Measurements from ENCODE around the gene KLHL7. TPM values are rescaled to one million over a fixed set of nuclear protein-coding genes. Genes with fewer than 3 reads are reported as not detected.

Gene KLHL7
- total and polyA plus RNA-seq, 9 of the 15 experiments (the other 6 are each of a cell fraction or from before 2014, with no cell fraction given): 4.2 to 63.1 (median 32.3) TPM

DNA sequence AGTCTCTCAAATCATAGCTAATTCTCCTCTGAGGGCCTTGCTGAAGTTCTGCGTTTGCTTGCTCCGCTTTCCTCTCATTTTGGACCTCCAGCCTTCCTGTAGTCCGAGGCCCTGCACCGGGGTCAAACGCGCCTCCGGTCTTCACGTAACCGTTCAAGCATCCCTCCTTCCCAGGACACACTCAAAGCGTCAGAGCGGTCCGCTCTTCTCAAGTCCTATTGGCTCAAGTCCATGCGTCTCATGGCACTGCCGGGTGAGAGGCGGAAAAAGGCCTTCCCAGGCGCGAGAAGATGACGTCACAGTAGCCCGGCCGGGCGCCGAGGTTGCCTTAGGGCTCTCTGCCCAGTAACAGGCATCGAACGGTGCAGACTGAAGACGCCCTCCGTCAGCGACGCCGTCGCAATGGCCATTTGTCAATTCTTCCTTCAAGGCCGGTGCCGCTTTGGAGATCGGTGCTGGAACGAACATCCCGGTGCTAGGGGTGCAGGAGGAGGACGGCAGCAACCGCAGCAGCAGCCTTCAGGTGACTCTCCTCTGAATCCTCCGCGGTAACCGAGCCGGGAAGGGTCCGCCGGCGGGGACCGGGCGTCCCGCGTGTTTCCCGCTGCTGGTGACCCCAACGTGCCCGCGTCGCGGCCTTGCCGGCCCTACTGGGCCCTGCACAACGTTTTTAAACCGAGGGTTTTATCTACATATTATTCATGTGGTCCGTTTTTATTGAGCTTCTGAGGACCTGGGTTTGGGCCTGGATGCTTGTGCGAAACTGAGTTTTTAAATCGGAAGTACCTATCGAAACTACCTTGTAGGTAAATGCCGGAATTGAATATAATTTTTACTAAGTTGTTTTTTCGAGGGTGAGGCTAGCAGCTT lies 76.3 kb downstream of the KLHL7 start, which contains the start of gene NUP42 (continued):
- TF ChIP-seq HCFC1 (IDR thresholded peaks at IDR 0.05; ENCODE audit: low read depth, low read length): peak; percentile 79
- TF ChIP-seq ZNF133 (CRISPR knock-in tag; IDR thresholded peaks at IDR 0.05): no peak
- TF ChIP-seq, protein P1, sequence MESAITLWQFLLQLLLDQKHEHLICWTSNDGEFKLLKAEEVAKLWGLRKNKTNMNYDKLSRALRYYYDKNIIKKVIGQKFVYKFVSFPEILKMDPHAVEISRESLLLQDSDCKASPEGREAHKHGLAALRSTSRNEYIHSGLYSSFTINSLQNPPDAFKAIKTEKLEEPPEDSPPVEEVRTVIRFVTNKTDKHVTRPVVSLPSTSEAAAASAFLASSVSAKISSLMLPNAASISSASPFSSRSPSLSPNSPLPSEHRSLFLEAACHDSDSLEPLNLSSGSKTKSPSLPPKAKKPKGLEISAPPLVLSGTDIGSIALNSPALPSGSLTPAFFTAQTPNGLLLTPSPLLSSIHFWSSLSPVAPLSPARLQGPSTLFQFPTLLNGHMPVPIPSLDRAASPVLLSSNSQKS (CRISPR knock-in tag; IDR thresholded peaks at IDR 0.05): no peak
- peak; percentile 90 for TF ChIP-seq JUNB (CRISPR knock-in tag; conservative IDR thresholded peaks at IDR 0.05)
- no peak for TF ChIP-seq PHB2 (IDR thresholded peaks at IDR 0.05; ENCODE audit: low read depth)
- TF ChIP-seq ERF (CRISPR knock-in tag; IDR thresholded peaks at IDR 0.05): no peak
- peak; percentile 96 for TF ChIP-seq ELF1 (tag; IDR thresholded peaks at IDR 0.05)
- TF ChIP-seq, protein P2, sequence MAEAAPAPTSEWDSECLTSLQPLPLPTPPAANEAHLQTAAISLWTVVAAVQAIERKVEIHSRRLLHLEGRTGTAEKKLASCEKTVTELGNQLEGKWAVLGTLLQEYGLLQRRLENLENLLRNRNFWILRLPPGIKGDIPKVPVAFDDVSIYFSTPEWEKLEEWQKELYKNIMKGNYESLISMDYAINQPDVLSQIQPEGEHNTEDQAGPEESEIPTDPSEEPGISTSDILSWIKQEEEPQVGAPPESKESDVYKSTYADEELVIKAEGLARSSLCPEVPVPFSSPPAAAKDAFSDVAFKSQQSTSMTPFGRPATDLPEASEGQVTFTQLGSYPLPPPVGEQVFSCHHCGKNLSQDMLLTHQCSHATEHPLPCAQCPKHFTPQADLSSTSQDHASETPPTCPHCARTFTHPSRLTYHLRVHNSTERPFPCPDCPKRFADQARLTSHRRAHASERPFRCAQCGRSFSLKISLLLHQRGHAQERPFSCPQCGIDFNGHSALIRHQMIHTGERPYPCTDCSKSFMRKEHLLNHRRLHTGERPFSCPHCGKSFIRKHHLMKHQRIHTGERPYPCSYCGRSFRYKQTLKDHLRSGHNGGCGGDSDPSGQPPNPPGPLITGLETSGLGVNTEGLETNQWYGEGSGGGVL (CRISPR knock-in tag; IDR thresholded peaks at IDR 0.05): no peak
- TF ChIP-seq, protein P3, sequence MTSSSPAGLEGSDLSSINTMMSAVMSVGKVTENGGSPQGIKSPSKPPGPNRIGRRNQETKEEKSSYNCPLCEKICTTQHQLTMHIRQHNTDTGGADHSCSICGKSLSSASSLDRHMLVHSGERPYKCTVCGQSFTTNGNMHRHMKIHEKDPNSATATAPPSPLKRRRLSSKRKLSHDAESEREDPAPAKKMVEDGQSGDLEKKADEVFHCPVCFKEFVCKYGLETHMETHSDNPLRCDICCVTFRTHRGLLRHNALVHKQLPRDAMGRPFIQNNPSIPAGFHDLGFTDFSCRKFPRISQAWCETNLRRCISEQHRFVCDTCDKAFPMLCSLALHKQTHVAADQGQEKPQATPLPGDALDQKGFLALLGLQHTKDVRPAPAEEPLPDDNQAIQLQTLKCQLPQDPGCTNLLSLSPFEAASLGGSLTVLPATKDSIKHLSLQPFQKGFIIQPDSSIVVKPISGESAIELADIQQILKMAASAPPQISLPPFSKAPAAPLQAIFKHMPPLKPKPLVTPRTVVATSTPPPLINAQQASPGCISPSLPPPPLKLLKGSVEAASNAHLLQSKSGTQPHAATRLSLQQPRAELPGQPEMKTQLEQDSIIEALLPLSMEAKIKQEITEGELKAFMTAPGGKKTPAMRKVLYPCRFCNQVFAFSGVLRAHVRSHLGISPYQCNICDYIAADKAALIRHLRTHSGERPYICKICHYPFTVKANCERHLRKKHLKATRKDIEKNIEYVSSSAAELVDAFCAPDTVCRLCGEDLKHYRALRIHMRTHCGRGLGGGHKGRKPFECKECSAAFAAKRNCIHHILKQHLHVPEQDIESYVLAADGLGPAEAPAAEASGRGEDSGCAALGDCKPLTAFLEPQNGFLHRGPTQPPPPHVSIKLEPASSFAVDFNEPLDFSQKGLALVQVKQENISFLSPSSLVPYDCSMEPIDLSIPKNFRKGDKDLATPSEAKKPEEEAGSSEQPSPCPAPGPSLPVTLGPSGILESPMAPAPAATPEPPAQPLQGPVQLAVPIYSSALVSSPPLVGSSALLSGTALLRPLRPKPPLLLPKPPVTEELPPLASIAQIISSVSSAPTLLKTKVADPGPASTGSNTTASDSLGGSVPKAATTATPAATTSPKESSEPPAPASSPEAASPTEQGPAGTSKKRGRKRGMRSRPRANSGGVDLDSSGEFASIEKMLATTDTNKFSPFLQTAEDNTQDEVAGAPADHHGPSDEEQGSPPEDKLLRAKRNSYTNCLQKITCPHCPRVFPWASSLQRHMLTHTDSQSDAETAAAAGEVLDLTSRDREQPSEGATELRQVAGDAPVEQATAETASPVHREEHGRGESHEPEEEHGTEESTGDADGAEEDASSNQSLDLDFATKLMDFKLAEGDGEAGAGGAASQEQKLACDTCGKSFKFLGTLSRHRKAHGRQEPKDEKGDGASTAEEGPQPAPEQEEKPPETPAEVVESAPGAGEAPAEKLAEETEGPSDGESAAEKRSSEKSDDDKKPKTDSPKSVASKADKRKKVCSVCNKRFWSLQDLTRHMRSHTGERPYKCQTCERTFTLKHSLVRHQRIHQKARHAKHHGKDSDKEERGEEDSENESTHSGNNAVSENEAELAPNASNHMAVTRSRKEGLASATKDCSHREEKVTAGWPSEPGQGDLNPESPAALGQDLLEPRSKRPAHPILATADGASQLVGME (CRISPR knock-in tag; IDR thresholded peaks at IDR 0.05): 0 out of 2 replicates have a peak, but pooled peaks have one; percentile 10
- TF ChIP-seq ZNF232 (CRISPR knock-in tag; IDR thresholded peaks at IDR 0.05): 0 out of 2 replicates have a peak, but pooled peaks have one; percentile 83
- TF ChIP-seq, protein P4, sequence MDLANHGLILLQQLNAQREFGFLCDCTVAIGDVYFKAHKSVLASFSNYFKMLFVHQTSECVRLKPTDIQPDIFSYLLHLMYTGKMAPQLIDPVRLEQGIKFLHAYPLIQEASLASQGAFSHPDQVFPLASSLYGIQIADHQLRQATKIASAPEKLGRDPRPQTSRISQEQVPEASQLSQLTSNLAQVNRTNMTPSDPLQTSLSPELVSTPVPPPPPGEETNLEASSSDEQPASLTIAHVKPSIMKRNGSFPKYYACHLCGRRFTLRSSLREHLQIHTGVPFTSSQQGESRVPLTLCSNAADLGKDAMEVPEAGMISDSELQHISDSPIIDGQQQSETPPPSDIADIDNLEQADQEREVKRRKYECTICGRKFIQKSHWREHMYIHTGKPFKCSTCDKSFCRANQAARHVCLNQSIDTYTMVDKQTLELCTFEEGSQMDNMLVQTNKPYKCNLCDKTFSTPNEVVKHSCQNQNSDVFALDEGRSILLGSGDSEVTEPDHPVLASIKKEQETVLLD (IDR thresholded peaks at IDR 0.05): no peak
- TF ChIP-seq EP400 (IDR thresholded peaks at IDR 0.05): peak; percentile 94
- TF ChIP-seq HDAC2 (IDR thresholded peaks at IDR 0.05): peak; percentile 71
- peak; percentile 62 for TF ChIP-seq DIDO1 (tag; IDR thresholded peaks at IDR 0.05; ENCODE audit: low read depth)
- TF ChIP-seq, protein P5, sequence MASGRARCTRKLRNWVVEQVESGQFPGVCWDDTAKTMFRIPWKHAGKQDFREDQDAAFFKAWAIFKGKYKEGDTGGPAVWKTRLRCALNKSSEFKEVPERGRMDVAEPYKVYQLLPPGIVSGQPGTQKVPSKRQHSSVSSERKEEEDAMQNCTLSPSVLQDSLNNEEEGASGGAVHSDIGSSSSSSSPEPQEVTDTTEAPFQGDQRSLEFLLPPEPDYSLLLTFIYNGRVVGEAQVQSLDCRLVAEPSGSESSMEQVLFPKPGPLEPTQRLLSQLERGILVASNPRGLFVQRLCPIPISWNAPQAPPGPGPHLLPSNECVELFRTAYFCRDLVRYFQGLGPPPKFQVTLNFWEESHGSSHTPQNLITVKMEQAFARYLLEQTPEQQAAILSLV (tag; IDR thresholded peaks at IDR 0.05): no peak
- TF ChIP-seq ZZZ3 (IDR thresholded peaks at IDR 0.05): no peak; the same call in 1 of the 2 replicates
- peak; percentile 99 for TF ChIP-seq MTA1 (IDR thresholded peaks at IDR 0.05; ENCODE audit: borderline replicate concordance)

Measured in K562 (cell line).